Neutrophil (primary cell): Measurements from ENCODE around the gene DNMT3L.
"Not testable (repeated sequence)": the region's sequence is repeated elsewhere in the genome, so short reads cannot be mapped to it uniquely, and the experiment has no call there.

Experiments
- H3K27ac ChIP-seq: fragments of 200-600 bp; sonication (generic); 2 replicates; pipeline ENCODE4 v1.5.1; 2016; ENCODE audit warnings: mild to moderate bottlenecking, moderate library complexity
- H3K27me3 ChIP-seq: fragments of 200-600 bp; sonication (generic); 2 replicates; pipeline ENCODE4 v1.6.0; 2016; ENCODE audit warnings: mild to moderate bottlenecking
- H3K36me3 ChIP-seq: fragments of 200-600 bp; sonication (generic); 2 replicates; pipeline ENCODE4 v1.5.1; 2017
- H3K4me1 ChIP-seq, 2 experiments: fragments of 200-600 bp in 1 of 2; sonication (generic) in 1 of 2; 1 replicate in 1 of 2; 2 replicates in 1 of 2; pipeline versions ENCODE4 v1.5.1 to v1.6.1; 2013 to 2016; ENCODE audit warnings: low read depth in 1 of 2, low read length in 1 of 2, mild to moderate bottlenecking in 1 of 2, moderate library complexity in 1 of 2; ENCODE audit not compliant: control insufficient read depth in 1 of 2, insufficient read depth in 1 of 2
- H3K4me3 ChIP-seq, 2 experiments: fragments of 200-600 bp in 1 of 2; sonication (generic) in 1 of 2; 1 replicate in 1 of 2; 2 replicates in 1 of 2; pipeline ENCODE4 v1.5.1; 2013 to 2016; ENCODE audit warnings: low read depth in 1 of 2, low read length in 1 of 2, mild to moderate bottlenecking in 1 of 2, moderate library complexity in 1 of 2
- H3K9me3 ChIP-seq: fragments of 200-600 bp; sonication (generic); 2 replicates; pipeline ENCODE4 v1.5.1; 2016

DNMT3L gene

DNA sequence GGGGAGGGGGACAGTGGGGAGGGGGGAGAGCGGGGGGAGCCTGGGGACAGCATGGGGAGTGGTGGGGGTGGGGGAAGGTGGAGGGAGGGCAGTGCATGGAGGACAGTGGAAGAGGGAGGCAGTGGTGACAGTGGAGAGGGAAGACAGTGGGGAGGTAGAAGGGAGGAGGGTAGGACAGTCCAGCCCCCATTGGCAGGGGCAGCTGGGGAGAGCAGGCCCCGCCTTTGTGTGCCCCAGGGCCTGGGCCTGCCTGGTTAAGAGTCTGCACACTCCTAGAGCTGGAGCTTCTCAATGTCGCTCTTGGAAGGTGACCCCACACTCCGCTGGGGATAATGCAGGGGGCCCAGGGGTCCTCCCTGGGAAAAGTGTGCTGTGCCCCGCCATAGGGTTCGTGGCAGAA, 36.1 kb downstream of the DNMT3L start:
- not testable (repeated sequence) for H3K36me3 ChIP-seq, H3K4me1 ChIP-seq, H3K27ac ChIP-seq, H3K27me3 ChIP-seq, H3K9me3 ChIP-seq, H3K4me3 ChIP-seq

DNA sequence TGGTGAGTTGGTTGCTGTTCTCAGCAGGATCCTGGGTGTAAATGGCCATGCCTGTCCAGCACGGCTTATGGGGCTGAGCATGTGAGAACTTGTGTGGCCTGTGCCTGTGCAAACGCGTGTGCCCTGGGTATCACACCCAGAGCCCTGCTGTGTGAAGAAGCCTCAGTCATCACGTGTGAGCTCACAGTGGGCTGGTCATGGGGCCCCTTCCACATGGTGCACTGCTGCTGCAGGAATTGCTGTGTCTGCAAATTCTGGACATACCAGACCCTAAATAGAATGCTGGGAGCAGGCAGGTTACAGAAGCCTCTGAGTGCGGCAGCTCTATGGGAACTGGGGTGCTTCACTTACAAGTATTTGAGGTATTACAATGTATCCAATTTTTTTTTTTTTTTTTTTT, 38.4 kb downstream of the DNMT3L start:
- not testable (repeated sequence) for H3K4me1 ChIP-seq, H3K36me3 ChIP-seq, H3K27ac ChIP-seq, H3K27me3 ChIP-seq, H3K9me3 ChIP-seq, H3K4me3 ChIP-seq

DNA sequence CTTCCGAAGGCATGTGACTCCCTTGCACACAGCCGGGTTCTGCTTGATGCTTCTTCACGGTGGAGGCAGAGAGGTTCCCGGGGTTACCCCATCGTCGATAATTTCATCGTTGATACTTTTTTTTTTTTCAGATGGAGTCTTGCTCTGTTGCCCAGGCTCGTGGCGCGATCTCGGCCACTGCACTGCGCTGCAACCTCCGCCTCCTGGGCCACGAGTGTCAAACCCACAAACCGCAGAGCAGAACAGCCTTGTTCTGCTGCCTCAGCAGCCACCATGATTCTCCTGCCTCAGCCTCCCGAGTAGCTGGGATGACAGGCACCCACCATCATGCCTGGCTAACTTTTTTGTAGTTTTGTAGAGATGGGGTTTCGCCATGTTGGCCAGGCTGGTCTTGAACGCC, 41.0 kb downstream of the DNMT3L start:
- not testable (repeated sequence) for H3K27ac ChIP-seq, H3K36me3 ChIP-seq, H3K27me3 ChIP-seq, H3K4me1 ChIP-seq, H3K4me3 ChIP-seq, H3K9me3 ChIP-seq

DNA sequence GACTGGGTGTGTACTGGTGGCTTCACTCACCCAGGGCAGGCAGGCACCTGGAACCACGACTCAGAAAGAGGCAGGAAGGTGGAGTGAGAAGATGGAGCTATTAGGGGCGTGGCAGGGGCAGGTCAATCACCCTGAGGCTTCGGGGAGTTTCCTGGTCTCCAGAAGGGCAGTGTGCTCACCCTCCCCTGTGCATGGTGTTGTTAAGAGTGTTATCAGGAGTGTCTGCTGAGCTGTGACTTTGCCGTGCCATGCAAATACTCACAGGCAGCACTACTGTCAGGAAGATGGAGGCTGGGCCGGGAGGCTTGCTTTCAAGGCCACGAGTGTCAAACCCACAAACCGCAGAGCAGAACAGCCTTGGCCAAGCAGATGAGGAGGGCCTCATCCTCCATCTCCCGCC, 43.2 kb downstream of the DNMT3L start:
- H3K4me1 ChIP-seq, H3K9me3 ChIP-seq, H3K36me3 ChIP-seq, H3K27ac ChIP-seq, H3K27me3 ChIP-seq, H3K4me3 ChIP-seq: not testable (repeated sequence)

DNA sequence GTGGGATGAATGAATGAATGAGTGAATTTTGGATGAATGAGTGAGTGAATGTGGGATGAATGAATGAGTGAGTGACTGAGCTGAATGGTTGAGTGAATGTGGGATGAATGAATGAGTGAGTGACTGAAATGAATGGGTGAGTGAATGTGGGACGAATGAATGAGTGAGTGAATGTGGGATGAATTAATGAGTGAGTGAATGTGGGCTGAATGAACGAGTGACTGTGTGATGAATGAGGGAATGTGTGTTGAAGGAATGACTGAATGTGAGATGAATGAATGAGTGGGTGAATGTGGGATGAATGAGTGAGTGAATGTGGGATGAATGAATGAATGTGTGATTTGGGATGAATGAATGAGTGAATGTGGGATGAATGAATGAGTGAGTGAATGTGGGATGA, 49.7 kb downstream of the DNMT3L start:
- not testable (repeated sequence) for H3K9me3 ChIP-seq, H3K27ac ChIP-seq, H3K27me3 ChIP-seq, H3K36me3 ChIP-seq, H3K4me1 ChIP-seq, H3K4me3 ChIP-seq

DNA sequence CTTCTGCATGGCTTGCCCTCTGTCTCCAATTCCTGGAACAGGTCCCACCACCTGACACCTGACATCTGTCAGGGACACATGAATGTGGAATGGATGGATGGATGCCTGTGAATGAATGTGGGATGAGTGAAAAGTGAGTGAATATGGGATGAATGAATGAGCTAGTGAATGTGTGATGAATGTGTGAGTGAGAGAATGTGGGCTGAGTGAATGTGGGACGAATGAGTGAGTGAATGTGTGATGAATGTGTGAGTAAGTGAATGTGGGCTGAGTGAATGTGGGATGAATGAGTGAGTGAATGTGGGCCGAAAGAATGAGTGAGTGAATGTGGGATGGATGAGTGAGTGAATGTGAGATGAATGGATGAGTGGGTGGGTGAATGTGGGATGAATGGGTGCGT, 50.1 kb downstream of the DNMT3L start:
- H3K4me1 ChIP-seq, H3K36me3 ChIP-seq, H3K27ac ChIP-seq, H3K4me3 ChIP-seq, H3K27me3 ChIP-seq, H3K9me3 ChIP-seq: not testable (repeated sequence)

DNA sequence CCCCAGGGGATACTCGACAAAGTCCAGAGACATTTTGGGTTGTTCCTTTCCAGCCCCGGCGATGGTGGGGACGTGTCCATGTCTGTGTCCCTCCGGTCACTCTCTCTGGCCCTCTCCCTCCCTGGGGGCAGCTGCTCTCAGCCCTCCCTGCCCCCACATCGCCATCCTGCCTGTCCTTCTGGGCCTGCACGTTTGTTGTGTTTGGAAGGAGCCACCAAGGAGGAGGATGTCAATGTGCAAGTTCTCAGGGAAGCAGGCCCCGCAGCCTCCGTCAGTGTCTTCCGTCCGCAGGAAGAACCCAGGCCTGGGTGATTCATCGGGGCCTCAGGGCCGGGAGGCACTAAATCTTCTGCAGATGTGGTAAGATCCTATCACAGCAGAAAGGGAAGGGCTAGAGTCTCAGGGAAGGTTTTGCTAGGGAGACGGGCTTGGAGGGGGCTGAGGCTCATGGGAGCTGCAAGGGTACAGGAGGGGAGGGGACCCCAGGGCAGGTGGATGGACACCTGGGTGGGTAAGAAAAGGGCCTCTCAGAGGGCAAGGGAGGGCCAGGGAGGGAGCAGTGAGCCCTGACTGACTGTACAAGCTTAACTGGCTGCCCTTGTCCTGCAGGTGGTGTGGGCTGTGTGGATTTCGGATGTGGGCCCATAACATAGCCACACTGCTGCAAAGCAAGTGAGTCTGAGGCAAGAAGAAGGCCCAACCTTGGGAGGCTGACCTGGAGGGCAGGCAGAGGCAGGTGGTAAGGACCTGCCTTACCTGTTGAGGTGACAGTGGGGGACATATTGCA, 53.6 kb downstream of the DNMT3L start:
- not testable (repeated sequence) for H3K27ac ChIP-seq, H3K9me3 ChIP-seq, H3K4me1 ChIP-seq, H3K27me3 ChIP-seq, H3K36me3 ChIP-seq, H3K4me3 ChIP-seq

DNA sequence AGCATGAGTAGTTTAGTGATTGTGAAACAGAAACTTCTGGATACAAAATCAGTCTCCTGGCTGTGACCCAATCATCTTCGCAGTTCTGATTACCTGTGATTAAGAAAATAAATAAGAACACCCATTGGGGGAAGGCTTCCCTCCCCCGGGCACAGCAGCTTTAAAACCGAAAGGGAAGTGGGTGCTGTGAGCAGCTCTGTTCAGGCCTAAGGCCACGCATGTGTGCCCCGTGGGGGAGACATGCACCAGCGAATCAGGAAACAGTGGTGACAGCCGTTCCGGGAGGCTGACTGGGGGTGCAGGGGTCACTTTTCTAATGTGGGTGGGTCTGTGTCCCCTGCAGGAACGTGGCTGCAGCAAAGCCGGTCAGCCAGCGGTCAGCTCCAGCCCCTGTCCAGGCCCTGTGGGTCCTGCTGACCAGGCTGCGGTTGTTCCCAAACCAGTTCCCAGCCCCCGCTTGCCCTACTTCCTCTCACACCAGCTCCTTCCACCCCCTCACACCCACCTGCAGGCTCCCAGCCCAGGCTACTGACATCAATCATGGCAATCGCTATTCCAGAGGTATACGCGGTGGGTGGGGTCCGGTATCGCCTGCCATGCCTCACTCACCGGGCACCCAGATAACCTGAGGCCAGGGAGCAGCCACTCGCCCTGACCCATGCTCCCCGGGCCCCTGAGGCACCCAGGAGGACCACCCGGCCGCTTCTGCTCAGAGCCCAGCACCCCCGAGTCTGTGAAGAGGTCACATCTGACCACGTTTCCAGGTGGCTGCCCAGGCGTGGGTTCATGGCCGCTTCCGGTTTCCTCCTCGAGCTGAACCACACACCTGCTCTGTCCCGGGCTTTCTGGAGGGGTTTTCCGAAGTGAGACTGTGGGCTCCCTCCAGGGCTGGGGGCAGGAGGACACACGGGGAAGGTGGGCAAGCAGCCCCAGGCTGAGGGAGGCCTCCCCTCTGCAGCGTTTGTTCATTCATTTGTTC, 54.7 kb downstream of the DNMT3L start:
- H3K4me3 ChIP-seq, H3K27me3 ChIP-seq, H3K9me3 ChIP-seq, H3K4me1 ChIP-seq, H3K27ac ChIP-seq, H3K36me3 ChIP-seq: not testable (repeated sequence)

DNA sequence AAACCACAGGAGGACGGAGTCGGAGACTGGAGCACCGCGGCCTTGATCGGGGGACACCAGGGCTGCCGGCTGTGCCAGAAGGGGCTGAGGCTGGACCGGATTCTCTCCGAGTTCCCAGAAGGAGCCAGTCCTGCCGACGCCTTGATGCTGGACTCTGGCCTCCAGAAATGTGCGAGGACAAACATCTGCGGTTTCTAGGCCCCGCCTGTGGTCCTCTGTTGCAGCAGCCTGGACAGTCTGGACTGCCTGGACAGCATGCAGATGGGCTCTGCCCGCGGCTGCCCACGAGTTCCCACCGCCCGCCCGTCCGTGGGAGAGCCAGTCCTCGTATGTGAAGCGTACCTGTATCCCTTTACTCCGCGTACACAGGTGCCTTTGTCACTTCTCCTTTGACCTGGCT, 55.5 kb downstream of the DNMT3L start:
- not testable (repeated sequence) for H3K4me1 ChIP-seq, H3K27me3 ChIP-seq, H3K27ac ChIP-seq, H3K36me3 ChIP-seq, H3K9me3 ChIP-seq, H3K4me3 ChIP-seq

DNA sequence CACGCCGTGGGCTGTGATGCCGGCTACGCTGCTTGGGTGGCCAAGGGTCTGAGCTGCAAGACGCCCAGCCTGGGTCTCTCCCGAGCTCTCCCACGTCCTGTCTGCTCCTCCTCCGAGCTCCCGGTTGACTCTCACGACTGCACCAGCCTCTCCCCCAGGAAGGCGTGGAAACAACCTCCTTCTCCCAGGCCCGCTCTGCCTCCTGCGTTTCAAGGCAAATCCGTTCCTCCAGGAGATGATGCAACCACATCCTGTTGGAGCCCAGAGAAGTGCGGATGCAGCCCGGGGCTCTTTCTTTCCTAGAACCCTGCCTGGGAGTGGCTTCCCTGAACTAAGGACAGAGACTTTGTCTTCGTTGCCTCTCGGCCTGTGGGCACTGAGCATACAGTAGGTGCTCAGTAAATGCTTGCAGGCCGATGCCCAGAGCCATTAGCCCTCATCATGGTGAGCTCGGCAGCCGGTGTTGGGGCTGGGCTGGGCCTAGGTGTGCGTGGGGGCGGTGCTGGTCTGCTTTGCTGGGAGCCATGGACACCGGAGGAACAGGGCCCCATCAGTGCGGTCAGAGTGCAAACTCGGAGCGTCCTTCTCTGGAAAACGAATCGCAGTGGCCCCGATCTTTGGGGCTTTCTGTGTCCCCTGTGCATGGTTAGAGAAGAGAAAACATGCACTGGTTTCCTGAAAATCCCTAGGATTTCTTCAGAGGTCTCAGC, 59.0 kb downstream of the DNMT3L start:
- H3K36me3 ChIP-seq, H3K27ac ChIP-seq, H3K4me1 ChIP-seq, H3K4me3 ChIP-seq, H3K9me3 ChIP-seq, H3K27me3 ChIP-seq: not testable (repeated sequence)

DNA sequence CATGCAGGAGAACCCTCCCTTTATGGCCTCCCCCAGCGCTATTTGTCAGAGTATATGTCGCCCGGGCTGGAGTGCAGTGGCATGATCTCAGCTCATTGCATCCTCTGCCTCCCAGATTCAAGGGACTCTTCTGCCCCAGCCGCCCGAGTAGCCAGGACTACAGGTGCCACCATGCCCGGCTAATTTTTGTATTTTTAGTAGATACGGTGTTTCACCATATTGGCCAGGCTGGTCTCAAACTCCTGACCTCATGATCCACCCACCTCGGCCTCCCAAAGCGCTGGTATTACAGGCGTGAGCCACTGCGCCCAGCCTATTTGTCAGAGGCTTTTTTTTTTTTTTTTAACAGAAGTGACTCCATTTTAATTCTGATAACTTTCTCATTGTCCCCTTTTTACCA, 61.7 kb downstream of the DNMT3L start:
- H3K27ac ChIP-seq, H3K4me3 ChIP-seq, H3K4me1 ChIP-seq, H3K36me3 ChIP-seq, H3K9me3 ChIP-seq, H3K27me3 ChIP-seq: not testable (repeated sequence)
